GM18517 (cell line): ENCODE data around the gene IL1RAP.

Experiments
- ATAC-seq: cut with Tn5 transposase; IDR thresholded peaks from one replicate; pipeline ENCODE4 v1.9.1; 2021; ENCODE audit warnings: mild to moderate bottlenecking, moderate library complexity; ENCODE audit not compliant: unreplicated experiment

The IL1RAP gene

DNA sequence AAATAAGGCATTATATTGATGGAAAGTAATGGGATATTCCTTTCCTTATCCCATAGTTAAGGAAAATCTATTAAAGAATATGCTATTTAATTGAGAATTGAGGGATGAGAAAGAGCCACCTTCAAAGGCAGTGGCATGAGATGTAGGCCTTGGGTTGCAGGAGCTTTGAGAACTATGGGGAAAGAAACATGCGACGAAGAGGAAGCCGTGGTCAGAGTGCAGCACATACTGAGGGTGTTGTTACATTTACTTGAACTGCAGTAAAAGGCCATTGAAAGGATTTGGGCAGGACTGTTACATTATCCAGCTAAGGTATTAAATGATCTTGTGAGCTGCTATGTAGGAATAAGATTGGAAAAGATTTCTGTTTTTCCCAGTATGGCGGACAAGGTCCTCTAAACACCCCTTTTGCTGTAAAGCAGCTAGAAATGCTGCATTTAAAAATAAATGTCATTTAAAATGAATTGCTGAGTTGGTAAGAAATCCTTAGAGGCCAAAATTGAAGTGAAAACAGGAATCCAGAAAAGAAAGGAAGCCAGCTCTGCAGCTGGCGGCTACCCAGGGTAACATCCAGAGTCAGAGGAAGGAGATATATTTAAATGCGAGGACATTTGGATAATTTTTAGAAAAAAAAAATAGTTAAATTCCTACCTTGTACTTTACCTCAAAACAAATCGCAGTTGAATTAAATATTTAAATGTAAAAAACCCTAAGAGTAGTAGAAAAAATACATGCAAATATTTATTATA, 61.7 kb downstream of the IL1RAP start:
- no peak for ATAC-seq

DNA sequence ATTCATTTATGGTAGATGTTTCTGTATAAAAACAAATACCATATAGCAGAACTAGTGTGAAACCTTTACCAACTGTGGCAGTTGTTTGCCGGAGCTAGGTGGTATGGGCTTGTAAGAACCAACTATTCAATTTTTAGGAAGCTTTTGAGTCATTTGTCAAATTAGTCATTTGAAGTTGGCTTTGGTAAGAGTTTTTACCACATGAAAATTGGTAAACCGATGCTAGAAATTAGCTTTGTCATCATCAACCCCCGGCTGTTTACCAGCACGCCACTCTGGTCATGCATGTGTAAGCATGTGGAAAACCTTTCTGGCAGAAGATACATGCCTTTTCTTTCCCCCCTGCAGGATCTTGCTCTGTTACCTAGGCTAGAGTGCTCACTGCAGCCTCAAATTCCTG, 63.3 kb downstream of the IL1RAP start:
- ATAC-seq, result no peak

DNA sequence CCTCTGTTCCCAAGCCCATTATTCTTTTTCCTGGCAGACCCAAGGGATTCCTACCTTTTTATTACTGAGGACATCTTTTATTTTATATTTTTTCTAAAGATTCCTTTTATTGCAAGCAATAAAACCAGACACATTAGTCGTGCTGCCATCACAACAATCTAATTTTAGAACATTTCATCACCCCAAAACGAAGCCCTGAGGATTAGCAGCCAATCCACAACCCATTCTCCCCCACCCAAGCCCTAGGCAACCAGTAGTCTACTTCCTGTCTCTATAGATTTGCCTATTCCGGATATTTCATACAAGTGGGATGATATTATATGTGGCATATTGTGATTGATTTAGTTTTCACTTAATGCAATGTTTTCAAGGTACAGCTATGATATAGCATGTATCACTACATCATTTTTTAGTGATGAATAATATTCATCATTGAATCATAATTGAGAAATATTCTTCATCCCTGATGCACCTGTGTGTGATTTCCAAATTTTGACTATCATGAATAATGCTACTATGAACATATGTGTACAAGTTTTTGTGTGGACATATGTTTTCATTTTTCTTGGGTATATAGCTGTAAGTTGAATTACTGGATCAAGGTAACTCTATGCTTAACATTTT, 65.7 kb downstream of the IL1RAP start:
- no peak for ATAC-seq

DNA sequence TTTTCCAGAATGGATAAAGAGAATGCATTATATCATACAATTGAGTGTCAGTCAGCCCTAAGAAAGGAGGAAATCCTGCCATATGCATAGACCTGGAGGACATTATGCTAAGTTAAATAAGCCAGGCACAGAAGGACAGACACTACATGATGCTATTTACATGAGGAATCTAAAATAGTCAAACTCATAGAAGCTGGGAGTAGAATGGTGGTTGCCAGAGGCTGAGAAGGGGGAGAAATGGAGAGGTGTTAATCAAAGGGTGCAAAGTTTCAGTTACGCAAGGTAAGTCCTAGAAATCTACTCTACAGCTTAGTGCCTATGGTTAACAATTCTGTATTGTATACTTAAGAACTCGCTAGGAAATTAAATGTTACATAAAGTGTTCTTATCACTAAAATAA, 66.5 kb downstream of the IL1RAP start:
- no peak for ATAC-seq

DNA sequence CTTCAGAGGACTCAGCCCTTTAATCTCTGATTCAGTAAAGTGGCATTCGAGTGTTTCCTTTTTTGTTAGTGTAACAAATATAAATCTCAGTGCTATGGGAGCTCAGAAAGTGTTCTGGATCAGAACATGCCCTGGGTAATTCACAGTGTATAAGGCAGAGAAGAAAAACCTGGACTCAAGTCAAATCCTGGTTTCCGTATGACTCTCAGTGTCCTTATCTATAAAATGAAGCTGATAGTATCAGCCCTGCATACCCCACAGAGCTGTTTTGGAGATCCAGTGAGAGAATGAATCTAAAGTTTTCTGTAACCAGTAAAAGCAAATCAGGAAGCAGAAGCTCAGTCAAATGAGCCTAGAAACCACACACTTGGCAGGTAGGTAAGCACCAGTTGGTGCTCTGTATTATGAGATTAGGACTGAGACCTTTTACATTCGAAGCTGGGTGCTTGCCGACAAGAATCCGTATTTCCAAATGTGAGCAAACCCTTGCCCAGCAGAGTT, 67.2 kb downstream of the IL1RAP start:
- no peak for ATAC-seq

DNA sequence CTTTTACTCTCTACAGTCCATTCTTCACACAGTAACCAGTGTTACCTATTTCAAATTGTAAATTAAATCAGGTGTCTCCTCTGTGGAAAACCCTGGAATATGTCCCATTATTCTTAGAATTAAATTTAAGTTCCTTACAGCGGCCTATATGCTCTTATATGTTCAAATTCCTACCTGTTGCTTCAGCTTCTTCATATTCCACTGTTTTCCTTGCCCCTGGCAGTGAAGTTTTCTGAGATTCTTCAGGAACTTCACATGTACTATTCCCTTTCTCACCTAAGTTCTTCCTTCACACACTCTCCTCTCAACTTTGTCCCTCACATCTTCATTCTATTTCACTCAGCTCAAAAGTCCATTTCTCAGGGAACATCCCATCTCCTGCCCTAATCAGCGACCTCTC, 68.8 kb downstream of the IL1RAP start:
- no peak for ATAC-seq

DNA sequence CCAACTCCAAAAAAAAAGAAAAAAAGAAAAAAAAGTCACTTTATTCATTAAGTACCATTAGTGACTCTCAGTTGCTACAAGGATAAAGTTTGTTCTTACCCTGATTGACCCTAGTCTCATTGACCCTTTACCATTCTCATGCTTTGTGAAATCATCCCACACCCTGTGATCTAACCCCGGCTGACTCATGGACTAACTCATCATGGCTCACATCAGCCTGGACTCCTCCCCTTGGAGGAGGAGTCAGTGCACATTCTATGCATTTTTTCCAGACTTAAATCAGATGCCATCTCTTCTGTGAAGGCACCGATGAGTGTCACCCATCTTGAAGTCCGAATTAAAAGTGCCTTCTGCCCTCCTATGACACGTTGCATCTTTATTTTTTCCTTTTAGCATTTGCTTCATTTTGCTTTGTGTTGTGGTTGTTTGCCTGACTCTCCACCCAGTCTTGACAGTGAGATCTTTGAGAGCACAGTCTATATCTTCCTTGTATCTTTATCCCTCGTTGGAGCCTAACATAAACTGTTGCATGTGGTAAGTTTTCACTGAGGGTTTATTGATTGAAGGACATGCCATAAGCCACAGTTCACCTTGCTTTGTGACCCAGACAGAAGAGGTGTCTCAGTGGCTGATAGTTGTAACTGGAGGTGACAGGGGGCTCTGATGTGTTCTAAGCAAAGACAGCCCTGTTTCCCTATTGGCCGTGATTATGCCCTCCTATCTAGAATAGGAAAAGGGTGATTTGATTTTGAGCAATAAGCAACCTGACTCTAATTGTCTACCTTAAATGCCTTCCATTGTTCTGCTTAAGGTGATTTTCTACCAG, 72.1 kb downstream of the IL1RAP start:
- ATAC-seq, result peak; percentile 6

DNA sequence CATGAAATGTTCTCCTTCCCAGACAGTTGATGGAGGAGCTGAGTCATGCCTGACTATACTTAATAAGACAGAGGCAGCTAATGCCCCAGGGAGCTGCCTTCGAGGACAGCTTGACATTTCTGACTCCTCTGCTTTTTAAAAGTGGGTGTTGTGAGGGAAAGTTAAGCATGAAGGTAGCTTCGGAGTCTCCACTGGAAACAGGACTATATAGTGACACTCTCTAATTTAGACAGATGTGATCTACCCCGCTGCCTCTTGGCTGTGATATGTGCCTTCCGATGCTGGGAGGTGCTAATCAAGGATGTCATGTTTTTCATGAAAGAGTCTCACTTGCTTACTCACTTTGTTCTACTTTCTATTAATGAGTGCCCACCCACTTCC, 72.7 kb downstream of the IL1RAP start:
- ATAC-seq, result peak; percentile 95

DNA sequence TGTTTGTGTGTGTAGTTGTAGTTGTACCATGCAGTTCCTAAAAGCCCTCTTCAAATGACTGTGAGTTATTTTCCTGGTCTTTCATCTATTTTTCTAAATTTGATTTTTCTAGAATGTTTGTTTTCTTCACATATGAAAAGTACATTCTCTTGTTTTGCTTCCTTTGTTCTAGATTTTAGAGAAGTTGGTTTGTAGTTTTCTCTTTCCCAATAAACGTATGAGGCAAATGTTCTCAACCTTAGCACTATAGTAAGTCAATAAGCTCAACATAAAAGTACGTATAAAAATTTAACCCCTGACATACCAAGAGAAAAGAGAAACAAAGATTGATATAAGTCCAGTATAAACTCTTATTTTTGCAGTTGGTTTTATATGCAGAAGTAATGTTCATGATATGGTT, 74.7 kb downstream of the IL1RAP start:
- no peak for ATAC-seq

DNA sequence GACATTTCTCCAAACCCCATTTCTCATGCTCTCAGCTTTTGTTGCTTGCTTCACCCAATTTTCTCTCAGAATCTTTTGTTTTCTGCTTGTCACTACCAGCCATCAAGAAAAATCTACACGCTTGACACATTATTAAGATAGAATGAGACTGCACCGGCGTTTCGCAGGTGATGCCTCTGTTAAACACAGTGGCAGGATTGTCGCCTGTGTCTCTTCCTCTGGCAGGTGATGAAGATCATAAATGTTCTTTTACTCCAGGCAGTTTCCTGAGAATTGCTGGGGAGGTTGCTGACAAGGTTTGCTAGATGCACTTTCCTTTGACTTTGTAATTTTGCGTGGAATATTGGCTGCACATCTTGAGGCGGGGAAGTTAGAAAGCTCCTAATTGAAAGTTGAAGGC, 75.4 kb downstream of the IL1RAP start:
- no peak for ATAC-seq

DNA sequence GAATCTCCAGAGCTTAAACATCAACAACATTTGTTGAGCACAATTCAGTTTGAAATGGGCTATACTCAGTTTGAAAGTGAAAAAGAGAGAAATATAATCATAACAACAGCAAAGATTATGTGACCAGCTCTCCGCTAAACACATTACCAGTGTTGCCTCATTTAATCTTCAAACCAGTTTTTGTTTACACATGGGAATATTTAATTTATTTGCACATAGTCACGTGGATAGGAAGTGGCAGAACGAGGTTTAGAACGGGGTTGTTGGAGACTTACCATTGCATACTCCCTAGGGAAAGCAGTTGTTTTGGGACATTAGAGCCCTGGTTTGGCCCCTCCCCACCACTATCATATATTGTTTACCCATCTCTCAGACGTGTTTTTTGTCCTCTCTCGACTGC, 77.2 kb downstream of the IL1RAP start:
- no peak for ATAC-seq

DNA sequence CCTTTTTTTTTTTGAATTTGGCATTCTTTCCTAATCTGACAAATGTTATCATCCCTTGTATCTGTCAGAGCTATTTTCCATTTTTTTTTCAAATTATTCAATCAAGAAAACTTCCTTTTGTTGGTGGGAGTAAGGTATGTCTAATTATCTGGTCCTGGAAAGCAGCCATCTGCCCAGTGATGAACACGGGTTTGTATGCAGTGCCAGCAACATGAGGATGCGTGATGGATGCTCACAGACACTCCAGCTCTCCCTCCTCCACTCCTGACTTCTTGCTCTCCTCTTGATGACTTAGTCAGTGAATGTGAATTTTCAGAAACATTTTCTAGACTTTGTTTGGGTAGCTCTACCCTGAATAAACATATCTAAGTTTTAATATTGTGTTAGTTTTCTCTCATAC, 79.2 kb downstream of the IL1RAP start:
- no peak for ATAC-seq

DNA sequence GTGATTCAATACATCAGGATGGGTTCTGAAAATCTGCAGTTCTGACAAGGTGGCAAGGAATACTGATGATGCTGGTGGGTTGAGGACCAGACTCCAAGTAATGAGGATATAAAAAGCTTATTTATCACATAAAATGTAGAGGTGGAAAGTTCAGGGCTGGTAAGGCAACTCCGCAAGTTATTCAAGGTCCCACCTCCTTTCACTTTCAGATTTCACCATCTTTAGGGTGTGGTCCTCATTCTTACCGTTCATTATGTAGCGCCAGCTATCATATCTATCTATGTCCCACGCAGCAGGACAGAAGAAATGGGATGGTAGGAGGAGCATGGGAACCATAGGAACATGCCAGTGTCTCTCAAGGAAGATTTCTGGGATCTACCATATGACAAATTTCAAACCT, 80.3 kb downstream of the IL1RAP start:
- ATAC-seq, result no peak

DNA sequence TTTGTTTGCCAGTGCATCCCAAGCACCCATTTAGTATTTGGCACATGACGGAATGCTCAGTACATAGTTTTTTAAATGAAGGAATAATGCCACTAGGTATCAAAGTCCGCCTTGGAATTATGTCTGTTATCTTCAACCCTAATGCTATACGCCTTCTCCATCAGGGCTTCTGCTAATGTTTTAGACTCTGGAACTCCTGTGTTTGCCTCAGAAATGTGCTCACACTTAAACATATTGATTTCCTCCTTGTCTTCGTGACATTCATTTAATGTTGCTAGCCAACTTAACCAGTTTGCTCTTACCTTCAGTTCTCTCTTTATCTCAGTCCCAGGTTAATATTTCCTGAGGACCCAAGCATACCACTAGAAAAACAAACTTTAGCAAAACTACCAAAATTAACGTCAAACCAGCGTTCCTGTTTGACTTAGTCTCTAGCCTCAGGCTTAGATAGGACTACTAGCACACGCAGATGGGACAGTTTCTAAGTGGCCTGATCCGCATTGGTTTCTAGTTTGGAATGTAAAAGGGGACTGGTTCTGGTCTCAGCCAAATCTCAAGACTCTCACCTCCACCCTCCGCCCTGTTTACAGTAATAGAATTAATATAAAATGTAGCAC, 81.4 kb downstream of the IL1RAP start:
- no peak for ATAC-seq

DNA sequence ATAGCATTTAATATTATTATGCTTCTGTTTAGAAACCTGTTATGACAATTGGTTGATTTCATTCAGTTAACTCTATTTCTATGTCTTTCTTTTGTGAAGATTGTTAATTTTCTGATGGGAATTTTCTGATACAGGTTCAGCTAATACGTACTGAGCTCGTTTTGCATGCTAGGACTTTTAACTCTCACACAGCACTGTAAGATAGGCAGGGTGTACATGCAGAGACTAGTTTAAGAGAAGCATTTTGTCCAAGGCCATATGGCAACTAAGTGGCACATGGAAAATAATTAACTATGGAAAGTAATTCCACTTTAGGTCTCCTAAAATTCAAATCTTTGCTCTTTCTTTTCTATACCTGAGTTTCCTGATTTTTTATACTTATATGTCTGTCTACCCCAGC, 81.9 kb downstream of the IL1RAP start:
- no peak for ATAC-seq

DNA sequence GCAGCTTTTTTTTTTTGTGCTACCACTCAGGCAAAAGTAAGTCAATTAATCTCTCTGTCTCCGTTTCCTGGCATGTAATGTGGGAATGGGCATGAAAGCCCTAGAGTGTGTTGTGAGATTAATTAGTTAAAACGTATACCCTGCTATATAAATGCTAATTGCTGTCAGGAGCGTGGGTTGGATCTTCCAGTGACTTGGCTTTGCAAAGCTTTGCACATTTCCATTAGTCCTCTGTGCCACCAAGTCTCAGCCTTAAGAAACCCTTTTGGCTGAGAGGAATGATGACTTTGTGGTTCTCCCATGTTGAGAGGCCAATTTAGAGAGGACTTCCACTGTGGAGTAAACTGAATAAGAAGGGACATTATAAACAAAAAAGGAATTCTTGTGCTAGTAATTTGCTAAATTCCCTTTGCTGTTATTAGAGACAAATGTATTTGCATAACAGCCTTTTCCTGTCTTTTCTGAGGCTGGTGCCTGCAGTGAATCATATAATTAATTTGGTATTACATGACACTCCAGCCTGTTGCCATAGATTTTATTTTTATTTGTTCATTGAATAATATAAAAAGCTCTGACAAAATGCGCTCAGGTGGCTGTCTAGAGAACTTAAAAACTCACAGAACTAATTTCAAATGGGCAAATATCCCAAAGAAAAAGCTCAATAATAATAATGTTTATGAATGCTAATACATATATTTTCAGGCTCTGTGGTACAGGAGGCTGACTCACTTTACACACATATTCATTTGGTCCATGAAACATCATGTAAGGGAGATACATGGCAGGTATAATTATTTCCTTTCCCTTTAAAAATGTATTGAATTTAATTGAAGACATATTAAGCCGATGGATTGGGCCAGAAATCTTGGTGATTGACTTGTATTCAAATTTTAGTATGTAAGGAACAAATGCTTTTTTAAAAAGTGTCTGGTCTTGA, 82.7 kb downstream of the IL1RAP start:
- no peak for ATAC-seq

DNA sequence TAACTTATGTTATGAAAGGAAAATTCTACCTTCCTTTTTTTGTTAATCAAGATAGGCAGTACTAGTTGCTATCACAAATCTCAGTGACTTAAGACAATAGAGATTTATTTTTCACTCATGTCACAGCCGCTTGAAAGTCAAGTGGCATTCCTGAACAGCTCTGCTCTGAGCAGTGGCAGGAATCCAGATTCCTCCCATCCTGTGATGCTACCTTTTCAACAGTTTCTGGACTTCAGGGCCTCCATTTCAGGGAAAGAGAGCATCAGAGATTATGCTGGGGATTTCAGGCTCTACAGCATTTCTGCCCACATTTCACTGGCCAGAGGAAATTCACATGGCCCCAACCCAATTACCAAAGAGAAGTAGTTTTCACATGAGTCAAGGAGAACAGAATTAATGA, 83.4 kb downstream of the IL1RAP start:
- no peak for ATAC-seq

DNA sequence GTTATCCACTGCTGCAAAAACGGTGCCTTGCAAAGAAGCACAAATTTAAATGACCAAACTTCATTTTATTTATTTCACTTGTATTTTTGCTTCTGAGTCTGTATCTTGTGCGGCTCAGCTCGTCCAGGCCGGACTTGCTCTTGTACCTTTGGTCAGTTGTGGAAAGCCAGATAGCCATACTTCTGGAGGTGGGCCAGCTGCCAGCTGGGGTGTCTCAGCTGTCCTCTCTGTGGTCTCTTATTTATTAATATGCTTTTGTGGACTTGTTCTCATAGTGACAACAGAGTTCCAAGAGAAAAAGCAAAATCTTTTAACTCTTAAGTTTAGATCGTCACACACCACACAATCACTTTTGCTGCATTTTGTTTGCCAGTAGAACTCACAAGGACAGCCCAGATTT, 87.7 kb downstream of the IL1RAP start:
- ATAC-seq, result no peak

DNA sequence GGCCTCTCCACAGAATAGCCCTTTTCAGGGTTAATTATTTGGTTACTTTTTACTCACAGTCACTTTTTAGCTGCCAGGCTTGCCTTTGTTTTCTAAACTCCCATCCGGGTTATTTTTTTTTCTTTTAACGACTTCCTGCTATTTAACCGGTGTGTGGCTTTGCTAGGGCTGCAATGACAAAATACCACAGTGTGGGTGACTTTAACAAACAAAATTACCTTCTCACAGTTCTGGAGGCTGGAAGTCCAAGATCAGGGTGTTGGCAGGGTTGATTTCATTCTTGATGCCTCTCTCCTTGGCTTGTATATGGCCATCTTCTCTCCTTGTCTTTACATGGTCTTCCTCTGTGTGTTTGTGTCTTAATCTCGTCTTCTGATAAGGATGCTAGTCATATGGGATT, 91.5 kb downstream of the IL1RAP start:
- ATAC-seq, result no peak

DNA sequence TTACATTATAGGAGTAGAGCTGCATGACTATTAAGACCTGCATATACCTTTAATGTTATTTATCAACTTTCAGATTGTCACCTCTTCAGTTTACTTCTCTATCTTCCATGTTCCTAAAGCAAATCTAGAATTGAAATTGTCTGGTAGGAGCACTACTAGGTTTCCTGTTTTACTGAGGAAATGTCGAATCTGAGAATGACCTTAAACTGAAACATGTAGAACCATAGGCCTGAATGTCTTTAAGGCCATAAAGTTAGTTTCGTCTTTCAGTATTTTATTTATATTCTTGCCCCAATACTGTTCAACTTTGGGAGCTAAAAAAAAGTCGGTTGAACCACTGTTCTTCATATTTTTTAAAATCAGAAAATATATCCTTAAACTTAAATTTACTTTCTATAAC, 92.7 kb downstream of the IL1RAP start:
- ATAC-seq, result no peak
